Fibroblast of pulmonary artery (primary cell): ENCODE measurements around the gene MOV10L1.
"Not testable (repeated sequence)": the region's sequence is repeated elsewhere in the genome, so short reads cannot be mapped to it uniquely, and the experiment has no call there.

Experiments used
- DNase-seq: peaks from one replicate; pipeline ENCODE4 v3.0.0-alpha.2; 2010; ENCODE audit warnings: low read depth
- H3K4me3 ChIP-seq: replicated peaks from 2 replicates; pipeline ENCODE4 v1.5.1; 2011; ENCODE audit warnings: low read depth, mild to moderate bottlenecking, control low read depth, low read length, moderate library complexity
- CTCF ChIP-seq: IDR thresholded peaks from 2 replicates; pipeline ENCODE4 v1.5.1; 2011; ENCODE audit warnings: mild to moderate bottlenecking, control low read depth, low read length, inconsistent platforms; ENCODE audit errors: missing control alignments

Gene MOV10L1

GRCh38 chr22:50199829-50200460 lies 110.1 kb downstream of the MOV10L1 start:
- DNase-seq: no peak
- H3K4me3 ChIP-seq: peak overlapping the region; percentile 68
- no peak for TF ChIP-seq CTCF

GRCh38 chr22:50200461-50201190 lies 110.8 kb downstream of the MOV10L1 start, which contains the start of gene SELENOO:
Gene SELENOO (plus strand): TSS chr22:50201011. CDS start chr22:50201037, 26 bp downstream.
- no peak for TF ChIP-seq CTCF

GRCh38 chr22:50201191-50202129 lies 111.7 kb downstream of the MOV10L1 start:
- TF ChIP-seq CTCF: no peak
- no peak for DNase-seq
- peak overlapping the region; percentile 68 for H3K4me3 ChIP-seq

More at GRCh38 chr22:50200461-50201190, 110.8 kb downstream of the MOV10L1 start, which contains the start of gene SELENOO:
- DNase-seq: peak; percentile 86
- H3K4me3 ChIP-seq: peak within 1 kb of the TSS; percentile 68

- H3K4me3 ChIP-seq: peak overlapping the region; percentile 68
- TF ChIP-seq CTCF: no peak
- no peak for DNase-seq
Observed at GRCh38 chr22:50202130-50202666, 112.4 kb downstream of the MOV10L1 start.

- TF ChIP-seq CTCF: no peak
- no peak for DNase-seq
- H3K4me3 ChIP-seq: no peak overlapping the region
Observed at GRCh38 chr22:50203288-50203687, 113.5 kb downstream of the MOV10L1 start.

GRCh38 chr22:50204571-50204970 lies 114.8 kb downstream of the MOV10L1 start:
- no peak overlapping the region for H3K4me3 ChIP-seq
- no peak for DNase-seq
- no peak for TF ChIP-seq CTCF

- H3K4me3 ChIP-seq, DNase-seq: not testable (repeated sequence)
Observed at GRCh38 chr22:50204998-50205397, 115.2 kb downstream of the MOV10L1 start.
